CD4-positive, alpha-beta T cell treated with Interleukin-15 for 1 hour (primary cell): Measurements from ENCODE around the gene TESK2.

Source experiments
- DNase-seq: peaks from one replicate; pipeline ENCODE4 v3.0.0-alpha.2; 2020

Gene TESK2

GRCh38 chr1:45465277-45465676 lies 25.7 kb downstream of the TESK2 start:
- DNase-seq, result no peak

- DNase-seq, result no peak
These were observed 32.1 kb downstream of the TESK2 start for GRCh38 chr1:45458894-45459293.

- no peak for DNase-seq
These were observed 34.4 kb downstream of the TESK2 start for GRCh38 chr1:45456531-45456930.

GRCh38 chr1:45455162-45455561 lies 35.8 kb downstream of the TESK2 start:
- no peak for DNase-seq

- DNase-seq, result no peak
These were observed 36.5 kb downstream of the TESK2 start for GRCh38 chr1:45454464-45454863.

GRCh38 chr1:45452503-45452902 lies 38.5 kb downstream of the TESK2 start:
- DNase-seq, result no peak

- no peak for DNase-seq
These were observed 42.6 kb downstream of the TESK2 start for GRCh38 chr1:45448357-45448756.

GRCh38 chr1:45446950-45447672 lies 43.9 kb downstream of the TESK2 start:
- no peak for DNase-seq

GRCh38 chr1:45446530-45446929 lies 44.4 kb downstream of the TESK2 start:
- no peak for DNase-seq

GRCh38 chr1:45444609-45445131 lies 46.3 kb downstream of the TESK2 start:
- no peak for DNase-seq

- DNase-seq, result no peak
These were observed 47.1 kb downstream of the TESK2 start for GRCh38 chr1:45443580-45444446.

- no peak for DNase-seq
These were observed 48.7 kb downstream of the TESK2 start for GRCh38 chr1:45442272-45442671.

GRCh38 chr1:45437323-45437722 lies 53.6 kb downstream of the TESK2 start:
- no peak for DNase-seq

- DNase-seq, result no peak
These were observed 60.5 kb downstream of the TESK2 start for GRCh38 chr1:45430490-45430889.

- DNase-seq, result no peak
These were observed 61.3 kb downstream of the TESK2 start for GRCh38 chr1:45429561-45430159.

- no peak for DNase-seq
These were observed 66.9 kb downstream of the TESK2 start for GRCh38 chr1:45423906-45424678.

GRCh38 chr1:45421935-45422334 lies 69.0 kb downstream of the TESK2 start:
- no peak for DNase-seq

GRCh38 chr1:45414746-45415145 lies 76.2 kb downstream of the TESK2 start:
- DNase-seq, result no peak

- peak; percentile 18 for DNase-seq
These were observed 78.1 kb downstream of the TESK2 start for GRCh38 chr1:45412899-45413298.

- no peak for DNase-seq
These were observed 79.5 kb downstream of the TESK2 start for GRCh38 chr1:45411510-45411899.

- no peak for DNase-seq
These were observed 80.0 kb downstream of the TESK2 start for GRCh38 chr1:45410850-45411509.

GRCh38 chr1:45409276-45409675 lies 81.7 kb downstream of the TESK2 start:
- DNase-seq, result no peak
